ENCODE measurements around the gene PTPMT1. TPM values are rescaled to one million over a fixed set of nuclear protein-coding genes. Genes with fewer than 3 reads are reported as not detected.

PTPMT1 gene
- total and polyA plus RNA-seq, 5 experiments from 2014 or later, result 19.1 to 73.3 (median 58.7) TPM

Other genes with a start within 250 kb of the PTPMT1 start
- gene MYBPC3, start 212.9 kb upstream of the PTPMT1 start, total RNA-seq, result under 1 TPM in 1 of 2 experiments, not detected in 1; 0.16 TPM
- gene MYBPC3, start 212.9 kb upstream of the PTPMT1 start, polyA plus RNA-seq, result not detected
- gene SPI1, start 187.1 kb upstream of the PTPMT1 start, total RNA-seq, result 1 to 10 TPM; 3.4 to 4.7 TPM
- not detected for gene SPI1, start 187.1 kb upstream of the PTPMT1 start, polyA plus RNA-seq
- gene SLC39A13, start 157.0 kb upstream of the PTPMT1 start, total RNA-seq, result 10 to 100 TPM; 63.2 to 63.9 TPM
- 10 to 100 TPM; 23.8 to 41.9 (median 24.4) TPM for gene SLC39A13, start 157.0 kb upstream of the PTPMT1 start, polyA plus RNA-seq
- gene PSMC3, start 139.2 kb upstream of the PTPMT1 start, total RNA-seq, result 10 to 100 TPM; 58.4 to 60.0 TPM
- 100 to 1,000 TPM in 1 of 3 donors, 10 to 100 TPM in 2; 91.5 to 106 (median 94.0) TPM for gene PSMC3, start 139.2 kb upstream of the PTPMT1 start, polyA plus RNA-seq
- gene RAPSN, start 116.5 kb upstream of the PTPMT1 start, total RNA-seq, result 1 to 10 TPM; 1.3 to 1.5 TPM
- not detected for gene RAPSN, start 116.5 kb upstream of the PTPMT1 start, polyA plus RNA-seq
- 100 to 1,000 TPM; 133 to 138 TPM for gene CELF1, start 12.5 kb upstream of the PTPMT1 start, total RNA-seq
- 10 to 100 TPM; 45.3 to 79.3 (median 55.3) TPM for gene CELF1, start 12.5 kb upstream of the PTPMT1 start, polyA plus RNA-seq
- gene KBTBD4, start 13.4 kb downstream of the PTPMT1 start, total RNA-seq, result 10 to 100 TPM; 26.1 to 29.1 TPM
- 10 to 100 TPM; 44.3 to 45.1 (median 44.3) TPM for gene KBTBD4, start 13.4 kb downstream of the PTPMT1 start, polyA plus RNA-seq
- 100 to 1,000 TPM; 100 to 106 TPM for gene NDUFS3, start 13.5 kb downstream of the PTPMT1 start, total RNA-seq
- gene NDUFS3, start 13.5 kb downstream of the PTPMT1 start, polyA plus RNA-seq, result 100 to 1,000 TPM in 2 of 3 donors, 10 to 100 TPM in 1; 92.0 to 109 (median 101) TPM
- gene FAM180B, start 21.1 kb downstream of the PTPMT1 start, total RNA-seq, result under 1 TPM in 1 of 2 experiments, not detected in 1; 0.26 TPM
- not detected for gene FAM180B, start 21.1 kb downstream of the PTPMT1 start, polyA plus RNA-seq
- 1 to 10 TPM in 1 of 2 experiments, under 1 TPM in 1; 0.91 to 1.2 TPM for gene C1QTNF4, start 28.8 kb downstream of the PTPMT1 start, total RNA-seq
- under 1 TPM in 1 of 3 donors, not detected in 2; 0.22 TPM for gene C1QTNF4, start 28.8 kb downstream of the PTPMT1 start, polyA plus RNA-seq
- 10 to 100 TPM; 21.7 to 22.9 TPM for gene MTCH2, start 77.0 kb downstream of the PTPMT1 start, total RNA-seq
- gene MTCH2, start 77.0 kb downstream of the PTPMT1 start, polyA plus RNA-seq, result 10 to 100 TPM; 54.2 to 67.0 (median 62.3) TPM
- 10 to 100 TPM in 1 of 2 experiments, 1 to 10 TPM in 1; 9.5 to 12.1 TPM for gene AGBL2, start 149.8 kb downstream of the PTPMT1 start, total RNA-seq
- gene AGBL2, start 149.8 kb downstream of the PTPMT1 start, polyA plus RNA-seq, result 1 to 10 TPM; 1.5 to 2.9 (median 2.1) TPM
- 100 to 1,000 TPM; 304 to 316 TPM for gene FNBP4, start 201.7 kb downstream of the PTPMT1 start, total RNA-seq
- 10 to 100 TPM; 40.4 to 49.4 (median 43.3) TPM for gene FNBP4, start 201.7 kb downstream of the PTPMT1 start, polyA plus RNA-seq

All from naive thymus-derived CD8-positive, alpha-beta T cell (primary cell).